ENCODE results near the gene EYA2. TPM values are rescaled to one million over a fixed set of nuclear protein-coding genes. Genes with fewer than 3 reads are reported as not detected.

Gene EYA2
- total and polyA plus RNA-seq, 2 donors (not counting 1 experiment from before 2014, with no cell fraction given), result 1.1 to 2.8 TPM

DNA sequence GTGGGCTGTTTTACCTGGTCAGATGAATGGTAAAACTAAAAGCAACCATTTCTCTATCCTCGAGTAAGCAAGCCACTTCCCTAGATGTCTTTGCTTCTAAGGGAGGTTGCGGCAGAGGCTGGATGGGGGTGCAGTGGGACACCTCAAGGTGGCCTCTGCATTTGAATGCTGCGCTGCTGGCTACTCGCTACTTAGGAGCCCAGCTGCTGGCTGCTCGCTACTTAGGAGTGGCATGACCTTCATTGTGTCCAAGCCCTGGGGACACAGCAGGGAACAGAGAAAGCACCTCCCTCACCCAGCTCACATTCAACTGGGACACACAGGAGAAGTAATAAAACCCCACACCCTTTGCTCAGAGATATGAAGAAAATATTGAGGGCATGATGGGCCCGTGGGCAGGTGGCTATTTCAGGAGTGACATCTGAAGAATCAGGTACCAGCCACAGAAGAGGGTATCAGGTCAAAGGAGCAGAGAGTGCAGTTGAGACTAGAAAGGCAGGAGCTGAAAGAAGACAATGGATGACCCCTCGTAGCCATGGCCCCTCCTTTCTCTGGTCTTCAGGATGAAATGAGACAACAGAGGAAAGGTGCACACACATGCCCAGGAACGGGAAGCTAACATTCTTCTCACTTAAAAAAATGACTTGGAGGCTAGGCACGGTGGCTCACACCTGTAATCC is 312.5 kb downstream of the EYA2 start:
- H3K4me1 Mint-ChIP-seq, result peaks cover 5% of the 10 kb centered on the region
- no peak for TF ChIP-seq CTCF (IDR thresholded peaks at IDR 0.05)
- TF ChIP-seq EZH2 (IDR thresholded peaks at IDR 0.05; ENCODE audit: borderline replicate concordance, insufficient read depth, low read depth, low read length, poor library complexity, severe bottlenecking), result no peak
- H3K27me3 Mint-ChIP-seq, result no peaks in the 10 kb centered on the region
- Histone ChIP-seq H2AFZ (ENCODE audit: insufficient read depth, low read depth, low read length, poor library complexity, severe bottlenecking) (no peak overlapping the region), H3K4me2 (replicated peaks; ENCODE audit: low read depth, low read length, poor library complexity, severe bottlenecking) (no peak overlapping the region), H3K79me2 (ENCODE audit: control insufficient read depth, insufficient read depth, low read length) (no peaks in the 10 kb centered on the region), H3K9me3 (ENCODE audit: control extremely low read depth in 1 of 3, control insufficient read depth in 2 of 3, insufficient read depth in 1 of 3, low read length in 2 of 3) (no peaks in the 10 kb centered on the region), H3K27me3 (replicated peaks in 1 of 4; ENCODE audit: control extremely low read depth in 1 of 4, control insufficient read depth in 3 of 4, insufficient read depth in 4 of 4, low read length in 3 of 4) (no peaks in the 10 kb centered on the region), H3K4me3 (ENCODE audit: control extremely low read depth in 1 of 5, extremely low read depth in 1 of 5, insufficient read depth in 1 of 5, low read depth in 2 of 5, low read length in 4 of 5) (no peak overlapping the region), H3K9ac (ENCODE audit: low read length) (no peak overlapping the region), H3K27ac (ENCODE audit: low read length in 2 of 2) (no peak overlapping the region), H3K4me1 (ENCODE audit: control insufficient read depth in 2 of 2, insufficient read depth in 2 of 2, low read length in 2 of 2) (no peaks in the 10 kb centered on the region), H4K20me1 (ENCODE audit: control insufficient read depth, insufficient read depth, low read length, poor library complexity, severe bottlenecking) (no peaks in the 10 kb centered on the region), H3K36me3 (replicated peaks in 1 of 2; ENCODE audit: control extremely low read depth in 1 of 2, control insufficient read depth in 1 of 2, extremely low read depth in 1 of 2, insufficient read depth in 2 of 2, low read length in 1 of 2) (peaks cover 3 to 40% of the 10 kb centered on the region in 2 experiments)
- ATAC-seq (ENCODE audit: low read depth), result no peak
- ChIA-PET CTCF (no interaction called here), POLR2A (no interaction called here)
- no peak overlapping the region for H3K4me3 Mint-ChIP-seq
- WGBS (ENCODE audit: insufficient coverage), result 81% methylated on average over 7 of the region's 9 CpGs
- peak overlapping the region; percentile 21 for H3K27ac Mint-ChIP-seq
- no peaks in the 10 kb centered on the region for H3K9me3 Mint-ChIP-seq (ENCODE audit: insufficient read depth)
- intact Hi-C loops (cut with micrococcal nuclease), result no loop called here
- DNase-seq, result no peak

DNA sequence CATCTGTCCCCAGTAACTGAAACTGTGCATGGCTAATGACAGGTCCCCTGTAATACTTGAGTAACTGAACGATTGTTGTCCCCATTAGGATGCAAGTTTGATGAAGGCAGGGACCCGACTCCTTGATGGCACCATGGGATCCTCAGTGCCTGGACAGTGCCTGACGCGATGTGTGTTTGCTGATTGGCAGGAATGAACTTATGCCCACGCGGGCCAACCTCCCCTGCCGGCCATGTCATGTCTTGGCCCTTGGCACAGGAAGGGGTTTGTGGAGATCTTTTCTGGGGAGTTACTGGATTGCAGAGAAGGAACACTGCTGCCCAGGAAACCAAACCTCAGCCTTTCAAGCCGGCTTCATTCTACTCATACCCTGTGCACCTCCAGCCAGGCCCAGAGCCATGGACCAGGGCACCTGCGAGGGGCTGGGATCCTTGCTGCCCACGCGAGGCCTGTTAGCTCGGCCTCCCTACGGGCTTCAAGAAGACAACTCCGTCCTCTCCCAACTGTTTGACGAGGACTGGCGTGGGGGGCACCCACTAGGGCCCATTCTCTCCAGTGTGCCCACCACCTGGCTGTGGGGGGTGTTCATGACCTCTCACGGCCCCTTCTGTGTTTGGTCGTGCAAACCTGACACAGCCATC is 314.0 kb downstream of the EYA2 start:
- Mint-ChIP-seq H3K4me3 (no peak overlapping the region), H3K27me3 (no peaks in the 10 kb centered on the region), H3K4me1 (peaks cover 5% of the 10 kb centered on the region), H3K9me3 (ENCODE audit: insufficient read depth) (no peaks in the 10 kb centered on the region), H3K27ac (no peak overlapping the region)
- 99% methylated on average over 16 of the region's 18 CpGs for WGBS (ENCODE audit: insufficient coverage)
- ATAC-seq (ENCODE audit: low read depth) (no peak), DNase-seq (no peak)
- H3K4me1 ChIP-seq (ENCODE audit: control insufficient read depth in 2 of 2, insufficient read depth in 2 of 2, low read length in 2 of 2), result no peaks in the 10 kb centered on the region
- TF ChIP-seq EZH2 (IDR thresholded peaks at IDR 0.05; ENCODE audit: borderline replicate concordance, insufficient read depth, low read depth, low read length, poor library complexity, severe bottlenecking) (no peak), CTCF (IDR thresholded peaks at IDR 0.05) (no peak)
- no peak overlapping the region for H2AFZ ChIP-seq (ENCODE audit: insufficient read depth, low read depth, low read length, poor library complexity, severe bottlenecking)
- no peaks in the 10 kb centered on the region for H3K27me3 ChIP-seq (replicated peaks in 1 of 4; ENCODE audit: control extremely low read depth in 1 of 4, control insufficient read depth in 3 of 4, insufficient read depth in 4 of 4, low read length in 3 of 4)
- no peak overlapping the region for H3K4me2 ChIP-seq (replicated peaks; ENCODE audit: low read depth, low read length, poor library complexity, severe bottlenecking)
- peaks cover 9% of the 10 kb centered on the region for H4K20me1 ChIP-seq (ENCODE audit: control insufficient read depth, insufficient read depth, low read length, poor library complexity, severe bottlenecking)
- H3K4me3 ChIP-seq (ENCODE audit: control extremely low read depth in 1 of 5, extremely low read depth in 1 of 5, insufficient read depth in 1 of 5, low read depth in 2 of 5, low read length in 4 of 5), result no peak overlapping the region
- intact Hi-C loops (cut with micrococcal nuclease), result no loop called here
- CTCF ChIA-PET, result interaction anchor here (1.6 kb wide), 1 partner anchor 65 kb away, joined by 3 read pairs; no protein-coding TSS in a partner anchor
- no peaks in the 10 kb centered on the region for H3K9me3 ChIP-seq (ENCODE audit: control extremely low read depth in 1 of 3, control insufficient read depth in 2 of 3, insufficient read depth in 1 of 3, low read length in 2 of 3)
- H3K79me2 ChIP-seq (ENCODE audit: control insufficient read depth, insufficient read depth, low read length), result peaks cover 4% of the 10 kb centered on the region
- H3K27ac ChIP-seq (ENCODE audit: low read length in 2 of 2), result no peak overlapping the region
- peaks cover 11 to 55% of the 10 kb centered on the region in 2 experiments for H3K36me3 ChIP-seq (replicated peaks in 1 of 2; ENCODE audit: control extremely low read depth in 1 of 2, control insufficient read depth in 1 of 2, extremely low read depth in 1 of 2, insufficient read depth in 2 of 2, low read length in 1 of 2)
- POLR2A ChIA-PET, result no interaction called here
- no peak overlapping the region for H3K9ac ChIP-seq (ENCODE audit: low read length)

Measured in B cell (primary cell).